B cell (primary cell): Measurements from ENCODE around the gene MRPS22. TPM values are rescaled to one million over a fixed set of nuclear protein-coding genes. Genes with fewer than 3 reads are reported as not detected.

Experiments used
- ATAC-seq: fragments of 200-7000 bp; cut with Tn5 transposase; one replicate; pipeline ENCODE4 v1.10.0; 2021; ENCODE audit warnings: low read depth, mild to moderate bottlenecking, moderate number of reproducible peaks, moderate library complexity
- CTCF ChIA-PET: fragments of 350-600 bp; sonication (Branson Sonifier 250); formaldehyde crosslinking; loops from one replicate; lab custom pipeline; 2021; ENCODE audit warnings: antibody characterized with exemption, inconsistent platforms; lab: Charles Lee
- POLR2A ChIA-PET: fragments of 350-600 bp; sonication (Branson Sonifier 250); formaldehyde crosslinking; loops from one replicate; lab custom pipeline; 2021; ENCODE audit warnings: antibody characterized with exemption; lab: Charles Lee
- DNase-seq: peaks from one replicate; pipeline ENCODE4 v3.0.0; 2013
- H2AFZ ChIP-seq: 2 replicates; pipeline ENCODE4 v1.6.1; 2012; ENCODE audit warnings: mild to moderate bottlenecking, low read depth, low read length; ENCODE audit not compliant: insufficient read depth, poor library complexity, severe bottlenecking
- H3K27ac ChIP-seq, 2 donors: 1 replicate in 1 of 2; 2 replicates in 1 of 2; pipeline ENCODE4 v1.5.1; 2012 to 2013; ENCODE audit warnings: low read length in 2 of 2, mild to moderate bottlenecking in 2 of 2, moderate library complexity in 1 of 2
- H3K27me3 ChIP-seq, 4 experiments: fragments of 200-600 bp in 1 of 4; sonication (generic) in 1 of 4; replicated peaks in 1 of 4; 1 replicate in 2 of 4; 2 replicates in 2 of 4; pipeline versions ENCODE4 v1.6.1 to v1.7.0; 2013 to 2016; ENCODE audit warnings: low read length in 3 of 4, mild to moderate bottlenecking in 2 of 4, mixed read lengths in 1 of 4, moderate library complexity in 1 of 4; ENCODE audit not compliant: insufficient read depth in 4 of 4, control insufficient read depth in 3 of 4; ENCODE audit errors: control extremely low read depth in 1 of 4
- H3K36me3 ChIP-seq, 2 experiments: replicated peaks in 1 of 2; 1 replicate in 1 of 2; 2 replicates in 1 of 2; pipeline versions ENCODE4 v1.6.1 to v1.7.1; 2013; ENCODE audit warnings: low read length in 1 of 2; ENCODE audit not compliant: insufficient read depth in 2 of 2, control insufficient read depth in 1 of 2; ENCODE audit errors: control extremely low read depth in 1 of 2, extremely low read depth in 1 of 2
- H3K4me1 ChIP-seq, 2 donors: fragments of 200-600 bp in 1 of 2; sonication (generic) in 1 of 2; 1 replicate in 1 of 2; 2 replicates in 1 of 2; pipeline versions ENCODE4 v1.5.1 to v1.6.1; 2013 to 2017; ENCODE audit warnings: low read length in 2 of 2; ENCODE audit not compliant: control insufficient read depth in 2 of 2, insufficient read depth in 2 of 2
- H3K4me2 ChIP-seq: replicated peaks from 2 replicates; pipeline ENCODE3; 2012; ENCODE audit warnings: mild to moderate bottlenecking, low read depth, low read length; ENCODE audit not compliant: poor library complexity, severe bottlenecking
- H3K4me3 ChIP-seq, 5 experiments: fragments of 200-600 bp in 1 of 5; sonication (generic) in 1 of 5; 1 replicate in 3 of 5; 2 replicates in 2 of 5; pipeline versions ENCODE4 v1.5.1 to v1.7.0; 2011 to 2016; ENCODE audit warnings: low read length in 4 of 5, mild to moderate bottlenecking in 4 of 5, low read depth in 2 of 5, control low read depth in 1 of 5, moderate library complexity in 1 of 5; ENCODE audit not compliant: insufficient read depth in 1 of 5; ENCODE audit errors: control extremely low read depth in 1 of 5, extremely low read depth in 1 of 5
- H3K79me2 ChIP-seq: fragments of 200-600 bp; sonication (generic); one replicate; pipeline ENCODE4 v1.6.0; 2016; ENCODE audit warnings: low read length; ENCODE audit not compliant: control insufficient read depth, insufficient read depth
- H3K9ac ChIP-seq: fragments of 200-600 bp; sonication (generic); 2 replicates; pipeline ENCODE4 v1.6.1; 2017; ENCODE audit warnings: mild to moderate bottlenecking, low read length, moderate library complexity
- H3K9me3 ChIP-seq, 3 donors: one replicate each; pipeline versions ENCODE4 v1.6.1 to v1.7.1; 2013; ENCODE audit warnings: low read length in 2 of 3; ENCODE audit not compliant: control insufficient read depth in 2 of 3, insufficient read depth in 1 of 3; ENCODE audit errors: control extremely low read depth in 1 of 3
- H4K20me1 ChIP-seq: 2 replicates; pipeline ENCODE4 v1.6.0; 2012; ENCODE audit warnings: mild to moderate bottlenecking, low read length; ENCODE audit not compliant: insufficient read depth, control insufficient read depth, poor library complexity, severe bottlenecking
- H3K27ac Mint-ChIP-seq: one replicate; pipeline ENCODE4 v1.8.0; 2021; ENCODE audit warnings: mixed read lengths
- H3K27me3 Mint-ChIP-seq: one replicate; pipeline ENCODE4 v1.8.0; 2021; ENCODE audit warnings: mixed read lengths
- H3K4me1 Mint-ChIP-seq: one replicate; pipeline ENCODE4 v1.8.0; 2021; ENCODE audit warnings: mixed read lengths
- H3K4me3 Mint-ChIP-seq: one replicate; pipeline ENCODE4 v1.8.0; 2021; ENCODE audit warnings: mixed read lengths
- H3K9me3 Mint-ChIP-seq: one replicate; pipeline ENCODE4 v1.8.0; 2022; ENCODE audit warnings: mixed read lengths; ENCODE audit not compliant: insufficient read depth
- CTCF ChIP-seq: fragments of 200-600 bp; IDR thresholded peaks from one replicate; pipeline ENCODE4 v1.8.0; 2022; ENCODE audit warnings: antibody characterized with exemption, mild to moderate bottlenecking
- EZH2 ChIP-seq: IDR thresholded peaks from 2 replicates; pipeline ENCODE4 v1.6.1; 2012; ENCODE audit warnings: borderline replicate concordance, low read depth, mild to moderate bottlenecking, moderate library complexity, low read length; ENCODE audit not compliant: insufficient read depth, poor library complexity, severe bottlenecking
- WGBS: methylation state at CpG from one replicate; pipeline ENCODE4 v1.1.5; 2013; ENCODE audit warnings: missing lambda C conversion rate; ENCODE audit not compliant: insufficient coverage; 5-methylcytosine and 5-hydroxymethylcytosine counted together
- intact Hi-C: fragments of 100-400 bp; cut with micrococcal nuclease; formaldehyde crosslinking; loops from one replicate; pipeline ENCODE4 v1.10.0; 2022
- polyA plus RNA-seq: library from polyadenylated mRNA; depleted of rRNA; stranded (reverse); fragments of >200 nt; gene quantifications from 2 replicates; pipeline ENCODE4 v1.2.3, GENCODE V29; 2012
- total RNA-seq, 2 donors: library from RNA; stranded (reverse); fragments of 120-200 nt in 1 of 2; gene quantifications; 1 replicate in 1 of 2; 2 replicates in 1 of 2; pipeline versions ENCODE4 v1.2.3 to v1.2.4, GENCODE V29; 2013 to 2022

The MRPS22 gene
- total and polyA plus RNA-seq, 2 donors (not counting 1 experiment from before 2014, with no cell fraction given): 19.1 to 32.5 TPM

DNA sequence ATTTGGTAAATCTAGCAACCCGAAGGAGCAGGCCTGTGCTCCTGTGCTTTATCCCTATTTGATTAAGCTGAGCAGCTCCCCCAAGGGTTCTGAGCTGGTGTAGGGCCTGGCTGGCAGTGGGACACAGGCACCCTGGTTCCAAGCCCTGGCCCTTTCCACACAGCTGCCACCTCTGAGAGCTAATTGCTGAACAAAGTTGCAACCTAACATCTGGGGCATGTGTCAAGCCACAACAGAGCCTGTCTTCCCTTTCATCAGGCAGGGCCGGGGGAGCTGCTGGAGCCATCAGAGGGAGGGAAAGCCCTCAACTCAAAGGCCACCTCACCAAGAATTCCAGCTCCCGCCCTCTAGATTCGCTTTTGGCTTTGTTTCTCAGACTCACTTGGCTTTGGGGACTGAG lies 17.1 kb upstream of the MRPS22 start:
- Histone ChIP-seq H3K9ac (no peak overlapping the region), H3K9me3 (no peaks in the 10 kb centered on the region), H4K20me1 (no peaks in the 10 kb centered on the region), H3K27me3 (peaks cover 0 to 19% (median 11%) of the 10 kb centered on the region in 4 experiments), H3K27ac (no peak overlapping the region), H3K36me3 (no peaks in the 10 kb centered on the region), H2AFZ (no peak overlapping the region), H3K4me2 (no peak overlapping the region), H3K4me1 (peaks cover 8 to 10% of the 10 kb centered on the region in 2 donors), H3K79me2 (no peaks in the 10 kb centered on the region), H3K4me3 (no peak overlapping the region)
- ChIA-PET POLR2A (no interaction called here), CTCF (interaction anchor here (0.9 kb wide), 1 partner anchor 411 kb away, joined by 3 read pairs; no protein-coding TSS in a partner anchor)
- 100% methylated on average over 2 of the region's 4 CpGs for WGBS
- TF ChIP-seq CTCF (no peak), EZH2 (no peak)
- DNase-seq: no peak
- intact Hi-C loops: no loop called here
- H3K4me1 Mint-ChIP-seq: peaks cover 12% of the 10 kb centered on the region
- no peak overlapping the region for H3K27ac Mint-ChIP-seq
- no peak overlapping the region for H3K4me3 Mint-ChIP-seq
- H3K27me3 Mint-ChIP-seq: peaks cover 30% of the 10 kb centered on the region
- H3K9me3 Mint-ChIP-seq: no peaks in the 10 kb centered on the region
- no peak for ATAC-seq

DNA sequence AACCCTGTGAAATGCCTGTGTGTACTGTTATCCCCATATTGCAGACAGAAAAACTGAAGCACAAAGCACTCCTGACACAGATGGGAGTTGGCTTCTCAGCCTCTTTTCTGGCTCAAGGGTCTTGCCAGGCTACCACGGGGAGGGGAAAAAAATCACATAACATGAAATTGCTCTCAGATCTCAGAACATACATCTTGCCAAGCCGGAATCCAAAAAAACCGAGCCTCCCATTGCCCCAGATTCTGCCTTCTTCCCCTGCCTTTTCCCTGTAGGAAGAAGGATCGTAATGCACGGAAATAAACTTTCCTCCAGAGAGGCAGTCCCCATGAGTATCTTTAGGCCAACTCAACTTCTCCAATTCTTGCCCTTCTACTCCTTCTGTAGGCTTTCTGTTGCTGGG lies 16.6 kb upstream of the MRPS22 start:
- Mint-ChIP-seq H3K9me3 (no peaks in the 10 kb centered on the region), H3K27me3 (peaks cover 35% of the 10 kb centered on the region), H3K4me3 (no peak overlapping the region), H3K27ac (no peak overlapping the region), H3K4me1 (peaks cover 12% of the 10 kb centered on the region)
- Histone ChIP-seq H3K9ac (no peak overlapping the region), H3K9me3 (no peaks in the 10 kb centered on the region), H3K79me2 (no peaks in the 10 kb centered on the region), H3K4me1 (peaks cover 8 to 10% of the 10 kb centered on the region in 2 donors), H3K4me3 (no peak overlapping the region), H3K27ac (no peak overlapping the region), H3K27me3 (peaks cover 0 to 21% (median 13%) of the 10 kb centered on the region in 4 experiments), H3K36me3 (no peaks in the 10 kb centered on the region), H2AFZ (peak overlapping the region; percentile 28), H3K4me2 (no peak overlapping the region), H4K20me1 (no peaks in the 10 kb centered on the region)
- POLR2A ChIA-PET: no interaction called here
- DNase-seq: no peak
- CTCF ChIA-PET: interaction anchor here (0.9 kb wide), 1 partner anchor 412 kb away, joined by 3 read pairs; no protein-coding TSS in a partner anchor
- TF ChIP-seq EZH2 (no peak), CTCF (no peak)
- 93% methylated on average over 3 of the region's 5 CpGs for WGBS
- intact Hi-C loops: no loop called here
- no peak for ATAC-seq
